ENCODE measurements around the gene ZNF385B.

GRCh38 chr2:179785902-179786301 is 75.5 kb downstream of the ZNF385B start:
- TF ChIP-seq POLR2A (IDR thresholded peaks at IDR 0.05) = no peak
- TF ChIP-seq CTCF (IDR thresholded peaks at IDR 0.05) = no peak

Data from Peyer's patch (tissue), 4 donors.